Prostate gland (tissue), 2 donors: Measurements from ENCODE around the gene IRX5.

Experiments
- POLR2A ChIP-seq: fragments of 450-650 bp; IDR thresholded peaks from one replicate; pipeline ENCODE4 v1.6.1; 2016; ENCODE audit warnings: antibody characterized with exemption, mild to moderate bottlenecking
- POLR2AphosphoS5 ChIP-seq: sonication (generic); formaldehyde crosslinking; IDR thresholded peaks from one replicate; pipeline ENCODE4 v1.6.1; 2017; ENCODE audit warnings: antibody characterized with exemption
- TF ChIP-seq, protein P1 (sequence below), 4 experiments: fragments of 200-600 bp in 2 of 4; fragments of 450-650 bp in 2 of 4; sonication (generic) in 2 of 4; IDR thresholded peaks; 1 replicate in 3 of 4; 2 replicates in 1 of 4; pipeline ENCODE4 v1.5.1; 2016 to 2019; ENCODE audit warnings: antibody characterized with exemption in 4 of 4, mild to moderate bottlenecking in 2 of 4, moderate library complexity in 2 of 4

GRCh38 chr16:54933281-54934011, 2.8 kb downstream of the IRX5 start:
- TF ChIP-seq, protein P1, sequence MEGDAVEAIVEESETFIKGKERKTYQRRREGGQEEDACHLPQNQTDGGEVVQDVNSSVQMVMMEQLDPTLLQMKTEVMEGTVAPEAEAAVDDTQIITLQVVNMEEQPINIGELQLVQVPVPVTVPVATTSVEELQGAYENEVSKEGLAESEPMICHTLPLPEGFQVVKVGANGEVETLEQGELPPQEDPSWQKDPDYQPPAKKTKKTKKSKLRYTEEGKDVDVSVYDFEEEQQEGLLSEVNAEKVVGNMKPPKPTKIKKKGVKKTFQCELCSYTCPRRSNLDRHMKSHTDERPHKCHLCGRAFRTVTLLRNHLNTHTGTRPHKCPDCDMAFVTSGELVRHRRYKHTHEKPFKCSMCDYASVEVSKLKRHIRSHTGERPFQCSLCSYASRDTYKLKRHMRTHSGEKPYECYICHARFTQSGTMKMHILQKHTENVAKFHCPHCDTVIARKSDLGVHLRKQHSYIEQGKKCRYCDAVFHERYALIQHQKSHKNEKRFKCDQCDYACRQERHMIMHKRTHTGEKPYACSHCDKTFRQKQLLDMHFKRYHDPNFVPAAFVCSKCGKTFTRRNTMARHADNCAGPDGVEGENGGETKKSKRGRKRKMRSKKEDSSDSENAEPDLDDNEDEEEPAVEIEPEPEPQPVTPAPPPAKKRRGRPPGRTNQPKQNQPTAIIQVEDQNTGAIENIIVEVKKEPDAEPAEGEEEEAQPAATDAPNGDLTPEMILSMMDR (IDR thresholded peaks at IDR 0.05), result no peak
- no peak for TF ChIP-seq POLR2A
- TF ChIP-seq POLR2AphosphoS5, result no peak
